Measurements from ENCODE around the gene ERC2.

The ERC2 gene

DNA sequence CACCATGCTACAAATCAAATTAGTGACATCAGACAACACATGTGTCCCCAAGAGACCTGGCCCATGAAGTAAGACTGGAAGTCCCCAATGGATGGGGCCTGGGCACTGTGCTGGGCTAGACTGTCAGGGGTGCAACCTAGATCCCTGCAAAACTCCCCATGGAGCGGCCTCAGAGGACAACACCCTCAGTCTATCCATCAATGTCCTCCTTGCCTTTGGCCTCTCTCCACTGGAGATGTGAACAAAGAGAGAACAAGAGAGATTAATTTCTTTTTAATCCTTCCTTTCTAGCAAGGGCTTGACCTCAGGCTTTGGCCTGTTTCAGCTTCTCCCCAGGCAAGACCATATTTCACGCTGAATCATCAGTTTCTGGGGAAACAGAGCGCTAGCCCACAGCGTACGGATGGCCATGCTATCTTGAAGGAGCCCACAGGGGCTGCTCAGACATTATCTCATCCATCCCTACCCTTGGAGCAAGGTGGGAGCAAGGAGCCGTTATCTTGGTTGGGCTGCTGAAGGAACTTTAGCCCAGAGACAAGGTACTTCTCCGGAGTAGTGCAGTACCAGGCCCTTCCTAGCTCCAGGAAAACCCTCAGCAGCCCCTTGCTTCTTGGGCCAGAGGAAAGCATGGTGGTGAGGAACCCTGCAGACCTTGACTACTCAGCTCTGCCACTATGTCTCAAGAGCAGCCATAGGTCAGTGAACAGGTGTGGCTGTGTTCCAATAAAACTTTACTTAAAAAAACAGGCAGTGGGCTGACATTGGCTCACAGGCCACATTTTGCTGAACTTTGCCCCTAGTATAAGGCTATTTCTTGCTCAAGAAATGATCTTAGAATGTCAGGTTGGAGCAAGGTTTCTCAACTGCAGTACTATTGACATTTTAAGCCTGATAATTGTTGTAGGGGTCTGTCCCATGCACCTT lies 908.5 kb downstream of the ERC2 start:
- FAIRE-seq (no peak), DNase-seq (ENCODE audit: insufficient read length, low spot score) (no peak)

DNA sequence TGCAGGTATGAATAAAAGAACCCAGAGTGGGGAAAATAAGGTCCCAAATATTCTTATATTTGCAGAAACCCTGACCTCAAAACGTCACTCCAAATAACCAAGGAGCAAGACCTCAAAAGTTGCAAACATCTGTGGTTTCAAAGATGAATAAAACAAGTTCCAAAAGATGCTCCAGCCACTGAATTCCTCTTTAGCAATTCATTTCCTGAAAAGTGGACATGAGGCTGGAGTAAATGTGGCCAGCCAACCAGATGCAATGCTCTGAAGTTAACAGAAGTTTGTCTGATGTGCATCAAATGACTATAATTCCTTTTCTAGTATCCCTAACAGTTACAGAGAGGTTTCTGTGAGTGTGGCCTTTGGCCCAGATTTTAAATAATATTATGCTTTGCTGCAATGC lies 910.0 kb downstream of the ERC2 start:
- DNase-seq (ENCODE audit: insufficient read length, low spot score) = no peak
- FAIRE-seq = no peak

DNA sequence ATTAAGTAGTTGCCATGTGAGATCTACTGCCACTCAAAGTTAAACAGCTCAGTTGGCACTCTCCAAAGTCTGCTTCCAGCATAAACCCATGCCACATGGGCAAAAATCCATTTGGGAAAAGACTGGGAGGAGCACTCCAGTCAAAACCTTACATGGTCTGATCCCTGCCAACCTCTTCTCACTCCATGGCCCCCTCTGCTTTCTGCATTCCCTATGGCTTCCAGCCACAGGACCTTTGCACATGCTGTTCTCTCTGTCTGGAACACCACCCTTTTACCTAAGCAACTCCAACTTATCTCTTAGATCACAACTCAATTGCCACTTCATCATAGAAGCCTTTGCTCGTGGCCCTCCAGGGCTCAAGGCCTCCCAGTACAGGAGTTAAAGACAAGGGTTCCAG lies 910.7 kb downstream of the ERC2 start:
- no peak for FAIRE-seq
- no peak for DNase-seq (ENCODE audit: insufficient read length, low spot score)

DNA sequence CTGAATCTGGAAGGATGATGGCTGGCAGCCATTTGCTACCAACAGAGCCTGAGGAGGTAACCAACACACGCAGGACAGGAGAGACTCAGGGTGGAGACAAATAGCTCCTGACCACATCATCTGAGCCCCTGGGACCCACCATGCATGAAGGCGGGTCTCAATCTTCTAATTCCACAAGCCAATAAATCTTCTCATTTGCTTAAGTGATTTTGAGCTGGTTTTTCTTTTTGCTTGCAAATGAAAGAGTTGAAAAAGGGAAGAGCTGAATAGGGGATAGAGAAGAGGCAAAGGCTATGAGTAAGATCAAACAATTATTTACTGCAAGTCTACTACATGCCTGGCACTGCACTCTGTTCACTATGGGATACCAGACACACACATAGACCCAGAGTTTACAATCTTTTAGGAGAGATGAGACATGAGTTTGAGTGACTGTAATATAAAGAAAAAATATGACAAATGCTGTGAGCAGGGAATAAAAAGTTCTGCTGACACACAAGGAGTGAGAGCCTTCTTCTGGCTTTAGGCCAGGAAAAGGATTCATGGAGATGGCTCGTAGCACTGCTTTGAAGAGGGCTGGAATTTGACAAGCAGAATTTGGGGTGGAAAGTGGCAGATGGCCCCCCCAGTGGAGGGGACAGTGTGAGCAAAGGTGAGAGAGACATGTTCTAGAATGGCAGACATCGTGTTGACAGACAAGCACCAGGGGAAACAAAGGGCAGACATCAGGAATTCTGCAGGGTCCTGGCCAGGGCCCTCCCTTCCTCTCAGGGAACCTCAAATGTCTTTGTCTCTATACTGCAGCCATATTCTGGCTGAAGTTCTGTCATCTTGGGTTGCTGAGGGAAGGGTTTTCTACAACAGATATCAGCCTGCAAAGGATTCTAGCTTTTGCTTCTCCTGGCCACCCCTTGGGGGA lies 911.4 kb downstream of the ERC2 start:
- DNase-seq (ENCODE audit: insufficient read length, low spot score) (no peak), FAIRE-seq (no peak)

DNA sequence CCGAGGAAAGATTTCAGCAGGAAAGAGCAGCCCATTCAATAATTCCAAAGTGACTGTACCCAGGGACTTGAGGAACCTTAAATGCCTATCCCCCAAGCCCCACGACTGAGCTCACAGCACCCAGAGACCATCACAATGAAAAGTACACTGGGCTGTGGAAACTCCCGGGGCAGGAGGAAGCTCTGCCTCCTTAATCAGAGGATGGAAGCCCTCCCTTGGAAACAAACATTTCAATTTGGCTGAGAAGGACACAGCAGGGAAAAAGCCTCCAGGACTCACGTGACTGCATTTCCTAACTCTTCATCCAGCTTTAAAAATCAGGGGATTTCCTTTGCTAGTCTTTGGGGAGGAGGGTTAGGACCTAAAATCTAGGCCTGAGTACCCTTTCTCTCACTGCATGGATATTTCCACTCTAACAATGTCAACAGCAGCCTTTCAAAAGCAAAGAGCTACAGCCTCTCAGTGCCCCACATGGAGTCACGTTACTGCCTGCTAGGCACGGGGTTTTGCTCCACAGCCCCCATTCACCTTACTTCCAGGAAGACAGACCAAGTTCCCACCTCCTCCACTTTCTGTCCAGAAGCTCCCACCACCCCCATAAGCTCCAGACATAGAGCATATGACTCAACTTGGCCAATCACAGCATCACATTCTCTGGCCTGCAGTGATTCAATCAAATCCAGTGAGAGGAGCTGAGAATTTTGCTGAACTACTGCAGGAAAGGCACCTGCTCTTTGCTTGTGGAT lies 912.2 kb downstream of the ERC2 start:
- DNase-seq (ENCODE audit: insufficient read length, low spot score) (no peak), FAIRE-seq (no peak)

DNA sequence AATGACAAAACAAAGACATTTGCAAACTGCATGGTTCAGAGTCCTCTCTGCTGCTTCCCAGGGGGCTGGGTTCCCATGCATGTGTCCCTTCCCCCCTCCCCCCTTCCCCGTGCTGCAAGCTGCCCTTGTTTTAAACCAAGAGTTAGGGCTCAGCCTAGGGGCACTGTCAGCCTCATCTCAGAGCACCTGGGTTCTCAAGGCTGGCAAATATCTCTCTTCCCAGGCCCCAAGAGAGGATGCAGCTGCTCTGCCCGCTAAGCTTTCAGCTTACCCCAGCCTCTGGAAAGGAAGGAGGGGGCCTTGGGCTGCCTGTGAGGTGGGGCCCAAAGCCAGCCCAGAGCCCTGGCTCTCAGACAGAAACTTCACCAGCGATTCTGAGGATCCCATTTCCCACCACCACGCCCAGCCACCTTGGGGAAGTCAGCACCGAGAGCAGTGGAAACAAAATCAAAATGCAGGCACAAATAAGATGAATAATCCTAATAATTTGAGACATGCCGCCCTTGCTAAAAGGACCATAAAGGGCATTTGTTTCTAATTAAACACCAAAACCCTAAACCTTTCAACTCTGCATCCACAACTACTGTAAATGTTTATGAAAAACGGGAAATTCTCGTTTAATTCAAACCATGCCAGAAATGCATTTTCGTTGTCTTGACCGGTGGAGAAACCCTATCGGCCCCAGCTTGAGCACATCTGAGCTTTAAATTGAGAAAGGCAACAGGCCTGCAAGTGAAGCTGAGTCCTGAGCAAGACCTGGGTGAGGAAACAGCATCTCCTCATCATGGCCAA lies 913.4 kb downstream of the ERC2 start:
- FAIRE-seq = no peak
- no peak for DNase-seq (ENCODE audit: insufficient read length, low spot score)

DNA sequence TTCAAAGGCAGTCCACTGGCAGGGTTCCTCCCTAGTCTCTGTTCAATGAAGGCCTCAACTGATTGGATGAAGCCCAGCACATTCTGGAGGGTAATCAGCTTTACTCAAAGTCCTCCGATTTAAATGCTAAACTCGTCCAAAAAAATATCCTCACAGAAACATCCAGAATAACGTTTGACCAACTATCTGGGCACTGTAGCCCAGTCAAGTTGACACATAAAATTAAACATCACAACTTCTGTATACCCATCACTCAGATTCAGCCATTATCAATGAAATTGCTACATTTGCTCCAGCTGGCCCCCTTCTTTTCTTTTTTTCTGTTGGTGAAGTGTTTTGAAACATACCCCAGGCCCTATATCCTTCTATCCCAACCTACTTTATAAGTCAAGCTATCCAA lies 916.6 kb downstream of the ERC2 start:
- no peak for FAIRE-seq
- DNase-seq (ENCODE audit: insufficient read length, low spot score) = no peak

DNA sequence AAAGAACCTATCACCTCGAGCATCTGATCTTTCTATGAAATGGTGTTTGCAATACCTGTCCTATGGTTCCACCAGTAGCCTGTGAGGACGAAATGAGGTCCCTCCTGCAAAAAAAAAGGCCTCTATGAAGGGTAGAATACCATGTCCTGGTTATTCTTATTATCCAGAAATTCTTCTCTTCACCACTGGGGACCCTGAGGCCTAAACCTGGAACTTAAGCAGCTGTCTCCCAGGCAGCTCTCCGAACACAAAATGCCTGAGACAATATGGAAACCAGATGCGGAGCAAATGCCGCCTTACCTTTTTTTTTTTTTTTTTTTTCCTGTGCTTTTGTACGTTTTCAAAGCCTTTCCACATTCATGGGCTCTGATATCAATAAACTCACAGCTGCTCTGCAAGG lies 919.1 kb downstream of the ERC2 start:
- no peak for DNase-seq (ENCODE audit: insufficient read length, low spot score)
- no peak for FAIRE-seq

DNA sequence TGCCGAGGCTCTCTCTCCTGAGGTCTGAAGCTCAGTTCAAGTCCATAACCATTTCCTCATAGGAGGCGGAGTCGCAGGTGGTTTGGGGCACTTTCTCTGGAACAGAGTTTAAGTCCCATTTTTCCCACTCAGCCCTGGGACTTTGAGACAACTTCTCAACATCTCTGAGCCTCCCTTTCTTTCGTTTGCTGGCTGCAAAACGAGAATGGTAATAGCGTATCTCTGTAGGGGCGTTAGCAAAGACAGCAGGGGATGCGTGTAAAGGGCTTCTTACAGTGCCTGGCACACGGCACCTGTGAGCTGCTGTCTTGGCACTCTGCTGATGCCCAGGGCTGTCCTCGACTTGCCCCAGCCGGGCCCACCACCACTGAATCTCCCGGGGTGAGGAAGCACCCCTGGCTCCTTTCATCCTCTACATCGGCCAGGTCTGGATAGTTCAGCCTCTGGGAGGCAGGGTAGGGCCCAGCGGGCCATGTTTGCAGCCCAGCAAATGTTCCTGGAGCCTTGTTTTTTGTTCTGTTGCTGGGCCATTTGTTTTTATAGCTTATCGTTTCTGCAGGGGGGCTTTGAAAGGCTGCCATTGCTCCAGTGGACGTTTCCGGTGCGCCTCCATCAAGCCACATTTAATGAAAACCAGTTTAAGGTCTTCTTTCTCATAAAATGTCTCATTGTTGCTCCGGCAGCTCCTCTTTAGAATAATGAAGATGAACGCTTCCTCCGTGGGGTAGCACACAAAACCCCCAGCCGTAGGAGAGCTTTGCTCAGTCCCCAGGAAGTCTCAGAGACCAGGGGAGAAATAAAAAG lies 921.2 kb downstream of the ERC2 start:
- FAIRE-seq = no peak

DNA sequence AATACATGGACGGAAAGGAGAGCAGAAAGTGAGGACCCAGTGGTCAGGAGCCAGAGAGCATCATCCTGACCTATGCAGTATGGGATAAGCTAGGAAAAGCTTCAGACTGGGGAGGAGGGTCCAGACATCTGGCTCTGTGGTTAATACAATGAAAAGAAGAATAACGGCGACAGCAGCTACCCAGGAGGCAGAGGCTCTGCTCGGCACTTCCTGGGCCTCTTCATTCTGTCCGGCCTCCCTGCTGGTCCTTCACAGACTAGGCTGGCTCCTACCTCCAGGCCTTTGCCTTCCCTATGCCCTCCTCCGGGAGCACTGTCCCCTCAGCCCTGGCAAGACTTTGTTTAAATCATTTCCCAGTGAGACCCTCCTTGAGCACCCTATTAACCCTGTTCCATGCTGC lies 922.3 kb downstream of the ERC2 start:
- no peak for DNase-seq (ENCODE audit: insufficient read length, low spot score)
- FAIRE-seq = no peak

More for the DNA sequence above, 921.2 kb downstream of the ERC2 start:
- DNase-seq (ENCODE audit: insufficient read length, low spot score) = no peak

DNA sequence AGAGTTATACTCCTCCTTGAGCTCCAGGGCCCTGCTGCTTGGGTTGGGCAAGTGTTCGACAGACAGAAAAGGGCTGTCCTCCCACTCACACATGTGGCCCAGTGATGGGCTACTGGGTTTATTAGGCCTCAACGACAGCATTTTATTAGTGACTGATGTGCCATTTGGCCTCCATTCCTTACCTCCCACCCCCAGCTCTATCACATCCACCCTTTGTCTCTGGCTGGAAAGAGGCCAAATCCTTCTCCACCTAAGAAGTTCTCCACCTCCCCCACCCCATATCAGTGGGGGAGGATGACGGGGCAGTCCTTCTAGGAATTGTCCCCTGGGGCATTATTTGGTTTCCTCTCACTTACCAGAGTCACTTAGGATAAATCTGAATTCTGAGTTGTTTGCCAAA lies 924.0 kb downstream of the ERC2 start:
- DNase-seq (ENCODE audit: insufficient read length, low spot score) = no peak
- no peak for FAIRE-seq

DNA sequence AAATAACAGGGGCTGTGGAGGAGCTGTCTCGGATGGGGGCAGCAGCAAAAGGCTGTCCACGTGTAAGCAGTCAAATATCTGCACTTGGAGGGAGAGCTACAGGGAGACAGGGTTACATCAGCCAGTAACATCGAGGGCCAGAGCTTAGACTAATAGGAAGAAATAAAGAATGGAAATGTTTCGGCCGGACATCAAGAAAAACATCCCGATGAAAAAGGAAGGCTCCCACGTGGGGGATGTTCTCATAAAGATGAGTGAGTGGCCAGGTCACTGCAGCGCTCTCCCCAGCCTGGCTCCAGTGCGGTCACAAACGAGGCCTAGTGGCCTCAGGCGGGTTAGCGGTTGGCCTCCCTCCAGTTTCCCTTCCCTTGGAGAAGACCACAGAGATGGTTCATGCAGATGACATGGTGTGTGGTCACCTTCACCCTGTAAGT lies 925.1 kb downstream of the ERC2 start:
- FAIRE-seq (peak; percentile 9), DNase-seq (ENCODE audit: insufficient read length, low spot score) (no peak)

DNA sequence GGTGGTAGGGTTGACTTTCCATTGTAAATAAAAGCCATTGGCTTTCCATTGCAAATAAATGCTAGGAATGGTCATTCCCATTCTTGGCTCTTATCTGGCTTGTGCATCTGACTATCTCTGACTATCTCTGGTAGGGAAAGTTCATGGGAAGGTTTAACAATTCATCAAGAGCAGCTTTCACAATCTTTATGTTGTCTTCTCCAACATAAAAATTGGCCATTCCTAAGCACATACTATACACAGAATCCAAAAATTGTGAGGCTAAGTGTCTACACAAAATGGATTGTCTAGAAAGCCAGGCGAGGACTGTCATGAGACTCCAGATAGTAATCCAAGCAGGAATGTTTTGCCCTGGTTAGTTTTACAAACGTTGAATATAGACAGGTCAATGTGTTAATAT lies 926.8 kb downstream of the ERC2 start:
- DNase-seq (ENCODE audit: insufficient read length, low spot score) (no peak), FAIRE-seq (no peak)

DNA sequence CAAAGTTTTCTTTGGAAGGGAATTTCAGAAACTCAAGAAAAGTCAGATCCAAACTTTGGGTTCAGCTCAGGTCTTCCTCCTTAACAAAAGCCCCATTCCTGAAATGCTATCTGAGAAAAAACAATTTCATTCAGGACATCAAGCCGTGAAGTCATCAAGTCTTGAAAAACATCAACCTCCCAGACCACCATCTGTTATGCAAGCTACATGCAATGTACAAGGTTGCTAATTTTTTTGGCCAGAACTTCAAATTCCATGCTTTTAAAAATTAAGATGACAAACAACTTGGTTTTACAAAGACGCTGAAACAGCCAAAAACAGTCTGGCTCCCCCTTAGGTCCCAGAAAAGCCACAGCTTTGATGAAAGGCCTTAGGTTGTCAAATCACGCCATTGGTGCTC lies 927.3 kb downstream of the ERC2 start:
- DNase-seq (ENCODE audit: insufficient read length, low spot score) = no peak
- FAIRE-seq = no peak

DNA sequence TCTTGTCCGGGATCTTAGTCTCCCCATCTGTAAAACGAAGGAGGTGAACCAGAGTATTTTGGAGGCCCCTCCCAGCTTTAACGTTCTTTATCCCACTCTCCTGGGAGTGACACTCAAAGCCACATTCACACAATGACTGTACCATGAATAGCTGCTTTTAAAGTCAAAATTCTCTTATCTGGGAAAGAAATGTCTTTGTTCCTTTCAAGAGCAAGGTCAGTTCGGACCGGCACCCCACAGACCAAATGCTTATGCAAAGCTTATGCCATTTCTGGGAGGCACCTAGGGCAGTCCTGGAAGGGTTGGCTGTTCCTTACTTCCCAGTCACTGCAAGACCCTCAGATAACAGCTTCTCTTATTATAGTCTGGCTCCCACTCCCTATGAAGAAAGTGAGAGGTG lies 927.7 kb downstream of the ERC2 start:
- DNase-seq (ENCODE audit: insufficient read length, low spot score) (no peak), FAIRE-seq (no peak)

DNA sequence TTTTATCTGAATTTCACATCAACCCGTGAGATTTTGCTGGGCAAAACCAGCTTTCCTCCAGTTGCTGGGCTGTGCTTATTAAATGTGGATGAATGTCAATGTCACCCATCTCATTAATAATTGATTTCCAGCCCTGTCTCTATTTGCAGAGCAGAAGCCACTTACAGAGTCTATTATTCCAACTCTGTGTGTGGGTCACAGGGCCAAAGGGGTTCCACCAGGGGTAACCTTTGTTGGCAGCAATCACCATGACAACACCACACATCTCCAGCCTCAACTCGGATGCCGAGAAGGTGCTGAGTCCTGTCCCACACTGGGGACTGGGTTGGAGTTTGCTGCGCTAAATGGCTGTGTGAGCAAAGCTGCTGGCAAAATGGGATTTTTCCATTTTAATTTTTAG lies 930.1 kb downstream of the ERC2 start:
- DNase-seq (ENCODE audit: insufficient read length, low spot score) (no peak), FAIRE-seq (no peak)

DNA sequence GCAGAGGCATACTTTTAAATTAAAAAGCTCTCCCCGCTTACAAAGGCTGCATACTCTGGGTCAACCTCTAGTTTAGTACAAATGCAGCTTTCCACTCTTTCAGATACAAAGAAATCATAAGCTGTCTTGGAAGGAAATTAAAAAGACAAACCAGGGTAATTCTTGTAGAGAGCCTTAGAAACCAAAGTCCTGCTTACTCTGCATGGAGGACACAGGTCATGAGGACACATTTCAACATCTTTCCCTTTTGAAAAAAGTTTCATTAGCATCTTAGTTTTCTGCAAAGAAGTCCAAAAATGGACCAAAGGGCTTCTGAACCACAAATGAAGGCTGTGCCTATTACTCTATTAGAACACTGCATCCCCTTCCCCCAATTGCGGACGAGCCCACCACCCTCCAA lies 930.7 kb downstream of the ERC2 start:
- DNase-seq (ENCODE audit: insufficient read length, low spot score) (no peak), FAIRE-seq (no peak)

DNA sequence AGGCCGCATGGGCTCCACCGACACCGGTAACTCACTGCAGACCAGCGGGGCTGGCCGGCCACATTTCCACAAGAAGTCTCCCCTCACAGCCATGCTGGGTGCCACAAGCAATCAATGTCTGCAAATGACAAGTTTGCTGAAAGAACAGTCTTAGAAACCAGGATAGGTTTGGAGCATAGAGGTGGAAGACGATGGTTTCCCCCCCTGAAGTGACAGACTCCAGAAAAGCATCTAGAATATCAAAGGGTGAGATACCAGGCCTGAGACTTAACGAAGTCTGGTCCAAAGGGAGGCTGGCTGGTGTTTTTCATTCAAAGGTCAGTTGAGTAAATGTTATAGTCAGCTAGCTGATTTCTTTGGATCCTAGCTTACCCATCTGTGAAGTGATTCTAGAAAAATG lies 931.1 kb downstream of the ERC2 start:
- DNase-seq (ENCODE audit: insufficient read length, low spot score) (no peak), FAIRE-seq (no peak)

DNA sequence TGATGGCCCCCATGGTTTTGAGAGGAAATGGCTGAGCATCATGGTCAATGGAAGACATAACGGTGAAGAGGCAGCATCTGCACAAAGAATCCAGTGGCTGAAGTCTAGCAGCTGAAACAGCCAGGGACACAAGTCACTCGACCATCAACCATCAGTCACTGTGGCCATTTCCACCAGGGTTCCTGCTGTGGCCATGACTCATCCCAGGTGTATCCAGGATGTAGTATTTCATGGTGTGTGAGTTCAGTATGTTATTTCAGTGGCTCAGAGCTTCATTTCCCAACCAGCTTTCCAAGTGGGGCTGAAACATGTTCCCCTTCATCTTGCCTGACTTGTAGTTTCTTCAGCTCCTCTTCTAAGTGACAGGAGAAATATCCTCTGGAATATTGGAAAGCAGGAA lies 933.4 kb downstream of the ERC2 start:
- DNase-seq (ENCODE audit: insufficient read length, low spot score) = no peak
- no peak for FAIRE-seq
